Measurements from ENCODE around the gene TCEA2. TPM values are rescaled to one million over a fixed set of nuclear protein-coding genes. Genes with fewer than 3 reads are reported as not detected.
A peak's percentile ranks its signal among the peaks of the same experiment; 100 is the strongest.

TCEA2 gene
- total RNA-seq, 2 donors from 2014 or later: 17.8 to 25.5 TPM

GRCh38 chr20:64042054-64042781 lies 20.8 kb upstream of the TCEA2 start:
- Histone ChIP-seq H3K9me3 (no peaks in the 10 kb centered on the region), H3K4me1 (peaks cover 0 to 51% of the 10 kb centered on the region in 2 donors), H3K27me3 (peaks cover 9 to 22% of the 10 kb centered on the region in 2 donors), H3K27ac (peak overlapping the region; percentile 48 to 57), H3K36me3 (peaks cover 8% of the 10 kb centered on the region), H3K4me3 (peak overlapping the region; percentile 29 to 50)
- DNase-seq (ENCODE audit: low spot score): no peak
- TF ChIP-seq CTCF (IDR thresholded peaks at IDR 0.05): no peak

GRCh38 chr20:64043768-64044167 lies 19.2 kb upstream of the TCEA2 start:
- no peak for DNase-seq (ENCODE audit: low spot score)
- H3K4me1 ChIP-seq: peaks cover 0 to 41% of the 10 kb centered on the region in 2 donors
- H3K27ac ChIP-seq: no peak overlapping the region
- peaks cover 18% of the 10 kb centered on the region for H3K36me3 ChIP-seq
- no peaks in the 10 kb centered on the region for H3K9me3 ChIP-seq
- no peak for TF ChIP-seq CTCF (IDR thresholded peaks at IDR 0.05)
- no peak overlapping the region for H3K4me3 ChIP-seq
- H3K27me3 ChIP-seq: peaks cover 13 to 15% of the 10 kb centered on the region in 2 donors

- Histone ChIP-seq H3K36me3 (peaks cover 18% of the 10 kb centered on the region), H3K4me3 (no peak overlapping the region), H3K27me3 (peaks cover 13 to 15% of the 10 kb centered on the region in 2 donors), H3K4me1 (peaks cover 0 to 34% of the 10 kb centered on the region in 2 donors), H3K9me3 (no peaks in the 10 kb centered on the region), H3K27ac (peak overlapping the region; percentile 40 to 46)
- TF ChIP-seq CTCF (IDR thresholded peaks at IDR 0.05): no peak
- no peak for DNase-seq (ENCODE audit: low spot score)
These were observed 18.3 kb upstream of the TCEA2 start for GRCh38 chr20:64044484-64045247.

GRCh38 chr20:64045346-64046011 lies 17.5 kb upstream of the TCEA2 start:
- no peak for TF ChIP-seq CTCF (IDR thresholded peaks at IDR 0.05)
- Histone ChIP-seq H3K36me3 (peaks cover 18% of the 10 kb centered on the region), H3K27me3 (peaks cover 13 to 15% of the 10 kb centered on the region in 2 donors), H3K27ac (peak overlapping the region; percentile 40 to 46), H3K9me3 (no peaks in the 10 kb centered on the region), H3K4me3 (peak overlapping the region in 1 of 2 donors; percentile 49), H3K4me1 (peaks cover 0 to 33% of the 10 kb centered on the region in 2 donors)
- DNase-seq (ENCODE audit: low spot score): no peak

- peak overlapping the region; percentile 39 to 49 for H3K4me3 ChIP-seq
- no peak for TF ChIP-seq CTCF (IDR thresholded peaks at IDR 0.05)
- peak overlapping the region; percentile 40 to 43 for H3K27ac ChIP-seq
- peaks cover 18% of the 10 kb centered on the region for H3K36me3 ChIP-seq
- H3K9me3 ChIP-seq: no peaks in the 10 kb centered on the region
- H3K4me1 ChIP-seq: peaks cover 0 to 18% of the 10 kb centered on the region in 2 donors
- DNase-seq (ENCODE audit: low spot score): no peak
- H3K27me3 ChIP-seq: peaks cover 8 to 9% of the 10 kb centered on the region in 2 donors
These were observed 16.0 kb upstream of the TCEA2 start for GRCh38 chr20:64047046-64047389.
